NCI-H82 treated with DMSO at 0.1 percent for 48 hours (cell line): ENCODE measurements around the gene OPRD1.
"Not testable (repeated sequence)": the region's sequence is repeated elsewhere in the genome, so short reads cannot be mapped to it uniquely, and the experiment has no call there.

Experiments
- DNase-seq: peaks from one replicate; lab custom pipeline; 2025; ENCODE audit not compliant: unreplicated experiment; lab: John Stamatoyannopoulos, UW

The OPRD1 gene

GRCh38 chr1:28840928-28841544 is 29.1 kb downstream of the OPRD1 start:
- no peak for DNase-seq

- no peak for DNase-seq
Observed at GRCh38 chr1:28845786-28846543, 34.0 kb downstream of the OPRD1 start.

- not testable (repeated sequence) for DNase-seq
Observed at GRCh38 chr1:28847207-28847606, 35.2 kb downstream of the OPRD1 start.

- no peak for DNase-seq
Observed at GRCh38 chr1:28848416-28848815, 36.4 kb downstream of the OPRD1 start.

GRCh38 chr1:28853093-28853742 is 41.2 kb downstream of the OPRD1 start:
- no peak for DNase-seq

- not testable (repeated sequence) for DNase-seq
Observed at GRCh38 chr1:28854406-28854805, 42.4 kb downstream of the OPRD1 start.

GRCh38 chr1:28855046-28855445 is 43.1 kb downstream of the OPRD1 start:
- no peak for DNase-seq

- DNase-seq: no peak
Observed at GRCh38 chr1:28855469-28855951, 43.5 kb downstream of the OPRD1 start.

GRCh38 chr1:28855969-28856368 is 44.0 kb downstream of the OPRD1 start:
- DNase-seq: no peak

GRCh38 chr1:28860332-28861073 is 48.5 kb downstream of the OPRD1 start:
- peak; percentile 17 for DNase-seq

- DNase-seq: no peak
Observed at GRCh38 chr1:28862571-28863403, 50.8 kb downstream of the OPRD1 start.

- peak; percentile 18 for DNase-seq
Observed at GRCh38 chr1:28864695-28865094, 52.7 kb downstream of the OPRD1 start.

GRCh38 chr1:28865997-28866650 is 54.2 kb downstream of the OPRD1 start:
- no peak for DNase-seq

- no peak for DNase-seq
Observed at GRCh38 chr1:28867850-28868249, 55.9 kb downstream of the OPRD1 start.

GRCh38 chr1:28869952-28870351 is 58.0 kb downstream of the OPRD1 start:
- no peak for DNase-seq

GRCh38 chr1:28871631-28872401 is 59.8 kb downstream of the OPRD1 start:
- no peak for DNase-seq

GRCh38 chr1:28875134-28875533 is 63.2 kb downstream of the OPRD1 start:
- DNase-seq: not testable (repeated sequence)

GRCh38 chr1:28877132-28877781 is 65.3 kb downstream of the OPRD1 start:
- DNase-seq: peak; percentile 70

GRCh38 chr1:28878796-28879195 is 66.8 kb downstream of the OPRD1 start:
- DNase-seq: no peak
